HG03159 (cell line): ENCODE results near the gene KRT74.

Experiments
- ATAC-seq: cut with Tn5 transposase; IDR thresholded peaks from one replicate; pipeline ENCODE4 v1.9.1; 2021; ENCODE audit warnings: mild to moderate bottlenecking, moderate library complexity; ENCODE audit not compliant: unreplicated experiment

KRT74 gene

GRCh38 chr12:52575948-52576347, 2.3 kb upstream of the KRT74 start:
- ATAC-seq: no peak

DNA sequence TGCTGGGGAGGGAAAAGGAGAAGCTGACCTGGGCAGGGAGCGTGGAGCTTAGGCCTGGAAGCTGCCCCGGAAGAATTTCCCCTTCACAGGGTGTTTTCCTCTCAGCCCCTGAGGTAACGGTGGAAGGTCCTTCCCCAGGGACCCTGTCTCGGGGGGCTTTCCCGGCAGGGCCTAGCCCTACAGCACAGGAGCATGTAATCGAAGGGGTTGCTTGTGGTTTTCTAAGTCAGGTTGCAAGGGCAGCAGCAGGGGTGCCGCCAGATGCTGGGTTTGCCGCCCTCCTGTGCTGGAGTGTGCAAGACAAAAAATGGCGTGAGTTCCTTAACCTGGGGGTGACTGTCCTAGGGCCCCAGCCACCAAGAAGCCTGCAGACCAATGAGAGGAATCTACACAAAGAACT, 1.6 kb upstream of the KRT74 start:
- ATAC-seq: no peak

GRCh38 chr12:52573306-52573705, 337 bp downstream of the KRT74 start:
- no peak for ATAC-seq

- ATAC-seq: no peak
These were observed 3.1 kb downstream of the KRT74 start for GRCh38 chr12:52570511-52570910.

DNA sequence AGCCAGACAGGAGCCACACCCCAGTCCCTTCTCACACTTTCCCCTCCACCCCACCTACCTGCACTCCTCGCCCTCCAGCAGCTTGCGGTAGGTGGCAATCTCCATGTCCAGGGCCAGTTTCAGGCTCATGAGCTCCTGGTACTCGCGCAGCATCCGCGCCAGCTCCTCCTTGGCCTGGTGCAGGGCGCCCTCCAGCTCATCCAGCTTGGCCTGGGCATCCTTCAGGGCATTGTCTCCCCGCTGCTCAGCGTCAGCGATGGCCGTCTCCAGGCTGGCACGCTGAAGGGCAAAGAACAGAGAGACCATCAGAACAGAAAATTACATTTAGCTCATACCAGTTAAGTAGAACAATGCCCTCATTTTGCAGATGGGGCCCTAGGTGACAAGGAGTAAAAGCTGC, 5.5 kb downstream of the KRT74 start:
- ATAC-seq: no peak

GRCh38 chr12:52566847-52567291, 6.8 kb downstream of the KRT74 start:
- no peak for ATAC-seq

DNA sequence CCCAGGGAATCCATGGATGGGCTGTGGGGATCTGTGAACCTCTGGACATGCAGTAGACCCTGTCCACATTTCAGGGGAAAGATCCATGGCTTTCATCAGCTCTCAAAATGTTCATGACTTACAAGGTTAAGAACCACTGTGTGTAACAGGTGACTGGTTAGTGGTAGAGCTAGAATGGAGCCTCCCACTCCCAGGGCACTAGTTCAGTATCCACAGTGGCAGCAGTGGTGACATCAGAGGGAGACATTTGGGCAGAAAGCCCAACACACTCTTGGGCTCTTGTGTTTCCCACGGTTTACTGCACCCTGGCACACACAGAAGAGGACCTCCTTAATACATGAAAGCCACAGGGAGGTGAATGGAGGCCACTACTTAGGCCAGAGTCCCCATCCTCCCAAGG, 9.1 kb downstream of the KRT74 start:
- ATAC-seq: no peak

DNA sequence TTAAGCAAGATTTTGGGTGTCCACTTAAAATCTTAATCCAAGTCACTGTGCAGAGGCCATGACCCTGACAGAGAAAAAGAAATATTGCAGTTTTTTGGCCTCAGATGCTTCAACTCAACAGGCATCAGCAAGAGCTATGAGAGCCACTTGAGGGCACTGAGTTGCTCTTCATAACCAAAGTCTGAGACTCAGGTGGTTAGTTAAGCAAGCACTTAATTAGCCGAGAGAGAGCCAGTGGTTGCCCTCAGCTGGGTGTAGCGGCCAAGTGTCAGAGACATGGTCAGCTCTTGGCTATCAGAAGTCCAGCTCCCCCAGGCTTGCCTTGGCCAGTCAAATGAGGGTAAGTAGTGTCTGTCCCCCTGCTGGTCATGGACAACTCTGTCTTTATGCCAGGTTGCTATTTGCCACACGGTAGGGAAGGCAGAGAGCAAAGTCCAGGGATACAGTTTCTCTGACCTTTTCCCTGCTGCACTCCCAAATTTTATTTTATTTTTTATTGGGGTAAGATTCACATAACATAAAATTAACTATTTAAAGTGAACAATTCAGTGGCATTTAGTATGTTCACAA, 11.7 kb downstream of the KRT74 start:
- ATAC-seq: no peak

GRCh38 chr12:52559979-52560378, 13.7 kb downstream of the KRT74 start:
- no peak for ATAC-seq

- ATAC-seq: no peak
These were observed 14.7 kb downstream of the KRT74 start for GRCh38 chr12:52558781-52559445.

GRCh38 chr12:52557476-52557875, 16.2 kb downstream of the KRT74 start:
- no peak for ATAC-seq

GRCh38 chr12:52555577-52555976, 18.1 kb downstream of the KRT74 start:
- ATAC-seq: no peak

DNA sequence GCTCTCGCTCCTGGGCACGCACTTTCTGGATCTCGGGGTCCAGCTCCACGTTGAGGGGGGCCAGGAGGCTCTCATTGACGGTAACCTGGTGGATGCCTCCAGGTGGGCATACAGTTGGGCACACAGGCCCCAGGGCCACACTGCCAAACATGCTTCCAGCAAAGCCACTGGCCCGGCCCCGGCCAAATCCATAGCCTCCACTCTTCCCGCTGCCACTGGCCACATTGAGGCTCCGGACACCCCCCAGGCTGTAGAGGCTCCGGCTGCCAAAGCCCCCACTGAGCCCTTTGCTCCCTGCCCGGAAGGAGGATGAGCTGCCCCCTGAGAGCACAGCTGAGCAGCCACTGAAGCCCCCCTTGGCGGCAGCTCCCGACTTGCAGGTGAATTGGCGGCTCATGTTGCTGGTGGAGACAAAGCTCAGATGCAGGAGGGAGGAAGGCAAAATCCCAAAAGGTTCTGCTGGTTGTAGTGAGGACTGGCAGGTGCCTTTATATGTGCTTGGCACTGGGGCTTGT, 20.9 kb downstream of the KRT74 start, which contains the start of gene KRT71:
Gene KRT71 (minus strand): TSS at position 465 of the 515 bp plus-strand sequence. CDS start 68 bp downstream, at position 397.
- no peak for ATAC-seq

- no peak for ATAC-seq
These were observed 21.6 kb downstream of the KRT74 start for GRCh38 chr12:52552055-52552454.

GRCh38 chr12:52551216-52551865, 22.3 kb downstream of the KRT74 start:
- no peak for ATAC-seq

- no peak for ATAC-seq
These were observed 27.5 kb downstream of the KRT74 start for GRCh38 chr12:52546126-52546525.

DNA sequence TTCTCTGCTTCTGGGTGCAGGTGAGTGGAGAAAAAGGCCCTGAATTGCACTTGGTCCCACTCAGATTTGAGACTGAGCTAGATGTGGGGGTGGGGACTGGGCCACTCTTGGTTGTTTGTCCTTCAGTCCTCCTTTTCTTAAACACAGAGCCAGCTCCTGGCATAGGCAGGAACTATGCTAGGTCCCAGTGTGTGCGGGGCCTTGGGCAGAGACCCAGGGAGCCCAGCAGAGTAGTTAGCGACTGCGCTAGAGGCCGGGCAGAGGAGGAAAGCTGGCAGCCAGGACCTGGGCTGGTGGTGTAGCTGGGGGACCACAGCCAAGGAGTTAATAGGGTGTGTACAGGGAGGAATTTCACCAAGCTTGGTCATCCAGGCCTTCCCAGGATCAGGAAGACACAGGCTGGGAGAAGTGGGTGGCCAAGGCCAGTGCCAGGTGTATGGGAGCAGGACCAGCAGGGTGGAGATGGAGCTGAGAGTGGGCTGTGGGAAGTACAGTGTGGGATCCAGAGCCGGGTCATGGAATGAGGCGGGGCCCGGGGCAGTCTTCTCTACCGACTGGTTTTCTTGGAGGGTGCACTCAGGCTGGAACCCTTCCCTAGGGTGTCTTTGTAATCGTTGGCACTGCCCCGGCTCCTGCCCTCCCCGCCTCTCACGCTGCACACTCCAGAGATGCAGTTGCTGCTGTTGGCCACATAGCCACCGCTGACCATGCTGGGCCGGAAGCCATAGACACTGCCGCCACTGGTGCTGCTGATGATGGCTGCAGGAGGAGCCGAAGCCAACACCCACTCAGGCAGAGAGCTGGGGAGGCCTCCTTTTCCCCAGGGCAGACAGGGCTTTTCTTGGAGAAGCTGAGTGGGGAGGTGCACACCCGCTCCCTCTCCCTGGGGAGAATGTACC, 29.4 kb downstream of the KRT74 start:
- no peak for ATAC-seq

DNA sequence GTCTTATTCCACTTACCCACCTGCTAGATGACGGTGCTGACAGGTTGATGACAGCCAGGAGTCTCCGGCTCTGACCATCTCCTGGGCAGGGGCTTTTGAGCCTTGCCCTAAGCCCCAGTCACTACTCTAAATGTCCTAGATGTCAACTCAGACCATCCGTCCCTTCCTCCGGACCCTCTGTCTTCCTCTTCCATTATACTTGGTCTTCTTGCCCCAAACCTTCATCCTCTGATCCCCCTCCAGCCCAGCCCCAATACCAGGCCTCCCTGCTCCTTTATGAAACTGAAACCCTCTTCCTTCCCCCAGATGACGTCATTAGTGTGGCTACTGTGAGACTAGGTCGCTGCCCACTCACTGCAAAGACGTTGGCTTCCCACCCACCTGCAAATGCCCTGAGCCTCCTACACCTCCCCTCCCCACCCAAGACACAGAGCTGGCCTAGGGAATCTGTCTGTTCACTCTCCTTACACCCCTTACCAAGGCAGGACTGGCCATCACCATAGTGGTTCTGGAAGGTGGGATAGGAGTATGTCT, 30.8 kb downstream of the KRT74 start:
- ATAC-seq: no peak

DNA sequence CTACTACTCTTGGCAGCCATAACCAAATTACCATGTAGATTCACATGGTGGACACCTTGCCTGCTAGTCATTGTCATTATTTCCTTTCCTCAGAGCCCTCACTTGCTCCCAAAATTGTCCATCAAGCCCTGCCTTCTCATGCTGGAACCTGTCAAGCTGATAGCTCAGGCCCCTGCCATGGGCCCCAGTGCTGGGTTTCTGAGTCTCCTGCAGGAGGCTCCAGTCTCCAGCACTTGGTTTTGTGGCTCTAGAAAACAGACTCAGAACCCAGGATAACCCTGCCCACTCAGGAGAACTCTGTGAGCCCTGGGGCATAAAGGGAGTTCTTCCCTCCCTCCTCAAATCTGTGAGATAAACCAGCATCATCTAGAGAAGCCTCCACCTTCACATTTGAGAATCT, 31.5 kb downstream of the KRT74 start:
- ATAC-seq: no peak

DNA sequence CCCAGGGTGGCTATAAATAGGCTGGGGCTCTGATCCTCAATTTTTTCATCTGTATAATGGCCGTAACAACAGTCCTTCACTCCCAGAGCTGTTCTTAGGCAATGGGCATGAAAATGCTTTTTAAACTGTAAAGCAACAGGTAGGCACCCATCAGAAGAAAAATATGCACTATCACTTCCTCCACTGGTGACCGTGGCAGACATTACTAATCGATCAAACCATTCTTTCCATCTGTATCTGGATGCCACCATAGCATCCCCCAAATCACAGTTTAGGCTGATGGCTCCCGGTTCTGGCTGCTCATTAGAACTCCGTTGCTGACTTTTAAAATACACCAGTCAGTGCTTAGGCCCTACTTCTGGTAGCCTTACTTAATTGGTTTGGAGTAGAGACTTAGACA, 31.9 kb downstream of the KRT74 start:
- ATAC-seq: no peak

DNA sequence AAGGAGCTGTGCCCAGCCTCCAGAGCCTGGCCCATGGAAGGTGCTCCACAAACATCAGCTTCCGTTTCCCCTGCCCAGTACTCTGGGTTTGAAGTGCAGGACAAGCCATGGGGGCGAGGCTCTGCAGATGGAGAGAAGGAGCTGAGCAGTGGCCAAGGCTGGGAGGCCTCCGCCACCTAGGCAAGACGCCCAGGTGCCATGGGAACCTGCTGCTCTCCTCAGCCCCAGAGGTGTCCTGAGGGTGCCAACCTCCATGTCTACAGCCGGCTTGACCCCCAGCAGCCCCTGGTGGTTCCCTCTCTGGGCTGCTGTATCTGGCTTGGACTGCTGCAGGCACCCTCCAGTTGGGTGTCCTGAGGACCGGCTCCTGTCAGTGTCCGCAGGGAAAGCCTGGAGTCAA, 33.1 kb downstream of the KRT74 start:
- no peak for ATAC-seq
